Globus pallidus (tissue), 1 donor: ENCODE measurements around the gene CPB2.
A peak's percentile ranks its signal among the peaks of the same experiment; 100 is the strongest.

Source experiments
- DNase-seq: peaks from one replicate; pipeline ENCODE4 v3.0.0-alpha.2; 2015; ENCODE audit warnings: low spot score

Gene CPB2

DNA sequence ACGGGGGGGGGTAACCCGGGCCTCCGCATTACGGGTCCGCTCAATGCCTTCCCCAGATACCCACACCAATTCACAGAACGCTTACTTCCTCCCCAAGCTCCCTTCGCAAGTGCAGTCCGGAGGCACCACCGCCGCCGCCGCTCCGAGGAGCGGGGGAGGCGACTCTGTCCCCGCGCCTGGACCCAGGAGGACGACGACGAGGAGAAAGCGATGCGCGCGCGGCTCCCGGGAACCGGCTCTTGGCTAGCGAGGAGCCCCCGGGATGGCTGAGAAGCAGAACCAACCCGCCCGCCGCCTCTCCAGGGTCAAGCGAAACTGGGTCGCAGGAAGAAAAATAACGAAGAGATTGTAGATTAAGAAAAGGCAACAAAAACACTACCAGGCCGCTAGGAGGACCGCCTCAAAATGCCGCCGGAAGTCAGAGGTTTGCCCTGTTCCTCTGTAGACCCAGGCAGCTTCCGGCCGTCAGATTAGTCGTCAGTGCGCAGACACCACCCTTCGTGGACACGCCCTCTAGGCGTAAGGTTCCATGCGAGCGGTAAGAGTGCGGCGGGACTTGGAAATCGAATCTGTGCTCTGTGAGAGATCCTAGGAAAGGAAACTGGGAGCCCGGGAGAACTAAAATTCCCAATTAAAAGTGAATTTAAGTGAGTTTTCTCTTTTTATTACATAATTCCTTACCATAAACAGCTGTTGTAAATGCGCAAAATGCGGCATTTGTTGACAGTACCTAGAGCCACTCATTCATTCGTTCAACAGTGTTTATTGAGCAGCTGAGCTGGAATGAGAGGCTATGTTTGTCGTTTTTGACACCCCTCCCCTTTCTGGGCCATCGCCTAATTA lies 52.3 kb downstream of the CPB2 start, which contains the start of gene ZC3H13:
ZC3H13 (minus strand) TSS at position 428 of the 843 bp plus-strand sequence. CDS start 7,239 bp downstream, outside the sequence.
- DNase-seq: peak; percentile 97

DNA sequence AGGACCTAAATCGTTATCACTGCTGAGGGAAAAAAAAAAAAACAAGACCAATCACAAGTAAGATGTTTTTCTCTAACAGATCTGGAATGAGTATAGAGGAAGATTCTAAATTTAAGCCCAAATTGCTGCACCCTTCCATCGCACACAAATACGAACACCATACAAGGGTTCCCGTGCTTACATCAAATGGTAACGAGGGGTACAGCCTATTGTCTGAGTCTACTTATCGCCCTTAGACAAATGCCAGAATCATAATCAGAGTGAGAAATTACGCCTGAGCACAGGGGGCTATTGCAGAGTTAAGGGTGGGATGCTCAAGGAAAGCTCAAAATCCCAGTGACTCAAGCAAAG lies 52.9 kb downstream of the CPB2 start:
- no peak for DNase-seq

DNA sequence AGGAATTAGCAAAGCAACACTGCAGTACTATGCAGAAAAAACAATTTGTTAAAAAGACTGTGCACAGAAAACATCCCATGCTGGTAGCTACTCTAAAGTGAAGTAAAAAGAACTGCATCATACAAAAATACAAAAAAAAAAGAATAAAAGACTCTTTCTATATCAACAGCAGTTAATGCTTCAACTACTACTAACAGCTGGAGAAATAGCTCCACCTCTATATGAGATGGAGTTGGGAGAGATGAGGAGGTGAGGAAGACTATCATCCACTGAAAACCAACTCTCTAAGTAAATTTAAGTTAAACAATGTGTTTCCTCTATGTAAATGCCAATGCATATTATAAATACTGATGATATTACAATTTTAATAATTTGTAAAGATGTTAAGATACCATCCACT lies 54.1 kb downstream of the CPB2 start:
- DNase-seq: no peak

DNA sequence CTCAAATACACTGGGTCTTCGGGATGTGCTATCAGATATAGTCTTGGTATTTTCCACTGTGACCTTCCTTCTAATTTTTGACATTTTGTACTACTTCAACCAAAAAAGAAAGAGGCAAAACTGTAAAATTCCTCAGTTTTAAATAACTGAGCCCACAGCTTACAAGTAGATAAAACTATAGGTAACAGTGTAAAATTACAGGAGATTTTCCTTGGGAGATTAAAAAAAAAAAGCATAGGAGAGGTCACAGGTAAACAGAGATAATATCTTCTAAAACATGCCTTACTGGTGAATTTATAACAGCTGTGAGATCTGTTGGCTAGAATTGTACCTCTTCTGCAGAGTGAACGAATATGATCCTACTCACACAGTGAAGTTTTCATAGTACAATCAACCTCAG lies 59.4 kb downstream of the CPB2 start:
- DNase-seq: no peak

DNA sequence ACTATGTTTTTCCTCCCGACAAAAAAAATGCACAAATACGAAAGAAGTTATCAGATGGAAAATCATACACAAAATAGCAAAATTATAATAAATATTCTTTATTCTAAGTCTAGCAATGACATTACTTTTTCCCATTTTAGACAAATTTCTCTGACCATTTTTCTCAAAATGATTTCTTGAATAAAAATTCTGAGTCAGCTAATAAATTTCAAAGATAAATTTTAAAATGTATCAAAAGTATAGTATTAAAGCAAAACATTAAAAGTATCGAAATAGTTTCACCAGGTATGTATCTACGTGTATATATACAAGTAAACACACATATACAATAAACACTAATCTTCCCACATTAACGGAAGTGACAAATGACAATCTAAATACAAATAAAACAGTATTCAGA lies 61.2 kb downstream of the CPB2 start:
- no peak for DNase-seq

DNA sequence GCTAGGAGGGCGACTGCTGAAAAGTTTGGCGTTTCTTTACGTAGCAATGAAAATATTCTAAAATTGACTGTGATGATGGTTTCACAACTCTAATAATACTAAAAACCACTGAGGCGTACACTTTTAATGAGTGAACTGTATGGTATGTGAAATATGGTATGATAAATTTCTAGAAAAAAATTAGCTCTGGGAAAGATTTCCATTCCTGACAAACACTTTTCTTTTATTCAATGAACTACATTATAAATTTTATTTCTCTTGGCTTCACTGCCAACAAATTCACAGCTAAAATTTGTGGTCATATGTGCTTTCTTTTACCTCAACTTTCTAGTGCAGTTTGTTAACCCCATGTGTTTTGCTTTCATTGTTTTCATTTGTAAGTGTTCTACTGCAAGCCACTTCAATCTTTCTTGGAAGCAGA lies 63.4 kb downstream of the CPB2 start:
- no peak for DNase-seq

DNA sequence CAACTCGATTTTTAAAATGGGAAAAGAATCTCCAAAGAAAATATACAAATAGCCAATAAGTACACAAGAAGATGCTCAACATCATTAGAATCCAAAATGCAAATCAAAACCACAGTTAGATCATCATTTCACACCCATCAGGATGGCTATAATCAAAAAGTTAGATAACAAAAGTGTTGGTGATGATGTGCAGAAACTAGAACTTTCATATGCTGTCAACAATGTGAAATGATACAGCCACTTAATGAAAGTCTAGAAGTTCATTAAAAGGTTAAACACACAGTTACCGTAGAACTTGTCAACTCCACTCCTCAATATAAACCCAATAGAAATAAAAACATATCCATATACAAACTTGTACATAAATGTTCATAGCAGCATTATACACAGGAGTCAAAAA lies 64.1 kb downstream of the CPB2 start:
- no peak for DNase-seq

DNA sequence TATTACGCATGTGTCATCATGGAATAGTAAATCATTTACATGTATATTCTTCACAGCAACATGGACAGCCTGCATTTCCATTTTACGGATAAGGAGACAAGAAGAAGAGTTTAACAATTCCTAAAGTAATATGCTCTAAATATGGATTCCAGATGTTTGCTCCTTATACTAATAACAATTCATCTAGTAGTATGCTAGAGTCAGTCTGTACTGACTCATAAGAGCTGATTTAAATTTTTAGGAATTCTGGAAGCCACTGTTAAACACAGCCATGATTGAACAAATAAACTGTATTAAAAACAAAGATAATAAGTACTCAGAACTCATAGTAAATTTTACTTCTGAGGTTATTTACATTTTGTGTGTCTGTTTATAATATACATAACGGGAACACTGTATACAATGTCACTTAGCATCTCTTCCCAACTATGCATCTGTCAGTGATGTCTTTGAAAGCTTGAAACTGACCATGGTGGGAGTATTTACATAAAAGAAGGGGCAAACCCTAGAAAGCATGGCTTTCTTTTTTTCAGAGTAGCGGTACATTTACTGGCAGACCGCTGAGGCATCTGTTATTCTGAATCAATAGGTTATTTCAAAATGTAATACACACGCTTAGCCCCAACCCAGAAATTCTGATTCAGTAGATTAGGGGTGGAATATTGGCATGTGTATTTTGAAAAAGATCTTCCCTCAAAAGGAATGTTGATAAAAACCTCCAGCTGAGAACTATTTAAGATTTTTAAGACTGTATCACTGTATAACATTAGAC lies 65.2 kb downstream of the CPB2 start:
- no peak for DNase-seq

DNA sequence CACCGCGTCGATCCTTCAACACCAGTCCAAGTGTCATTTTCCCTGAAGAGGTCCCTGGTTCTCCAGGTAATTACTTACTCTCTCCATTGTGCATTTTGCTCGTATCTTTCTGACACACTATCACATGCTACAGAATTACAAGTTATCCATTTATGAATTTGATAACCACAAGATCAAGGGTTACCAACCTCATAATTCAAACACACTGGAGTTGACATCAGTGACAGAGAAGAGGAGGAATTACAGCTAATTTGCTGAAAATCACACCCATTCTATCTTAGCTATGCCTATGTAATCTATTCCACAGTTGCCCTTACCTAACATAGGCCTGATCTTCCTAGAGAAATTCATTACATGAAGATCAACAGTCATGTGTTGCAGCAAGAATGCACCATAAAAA lies 66.5 kb downstream of the CPB2 start:
- no peak for DNase-seq

DNA sequence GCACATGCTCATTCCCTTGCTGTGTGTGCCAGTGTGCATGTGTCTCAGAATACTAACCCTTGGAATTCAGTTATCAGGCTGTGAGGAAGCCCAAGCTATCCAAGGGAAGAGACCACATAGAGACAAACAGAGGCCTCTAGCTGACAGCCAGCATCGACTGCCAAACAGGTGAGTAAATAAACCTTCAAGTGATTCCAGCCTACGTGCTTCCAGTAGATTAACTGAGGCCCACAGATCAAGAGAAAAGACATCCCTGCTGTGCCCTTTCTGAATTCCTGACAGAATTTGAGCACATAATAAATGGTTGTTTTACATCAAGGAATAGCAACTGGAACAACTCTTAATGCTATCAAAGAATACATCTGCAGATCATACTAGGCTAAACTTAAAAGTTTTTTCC lies 69.8 kb downstream of the CPB2 start:
- no peak for DNase-seq

DNA sequence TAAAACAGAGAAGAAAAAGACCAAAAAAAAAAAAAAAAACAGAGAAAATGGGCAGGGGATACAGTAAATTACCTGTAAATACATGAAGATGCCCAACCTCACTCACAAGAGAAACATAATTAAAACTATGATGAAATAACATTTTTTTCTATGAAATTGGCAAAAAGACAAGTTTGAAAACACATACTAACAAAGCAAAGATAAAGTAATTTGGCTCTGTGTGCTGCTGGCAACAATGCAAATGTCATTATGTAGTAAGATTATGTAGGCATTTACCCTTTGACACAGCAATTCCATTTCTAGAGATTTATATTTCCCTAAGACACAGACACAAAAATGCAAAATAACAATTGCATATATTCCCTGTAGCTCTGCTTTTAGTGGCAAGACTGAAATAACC lies 72.5 kb downstream of the CPB2 start:
- no peak for DNase-seq

DNA sequence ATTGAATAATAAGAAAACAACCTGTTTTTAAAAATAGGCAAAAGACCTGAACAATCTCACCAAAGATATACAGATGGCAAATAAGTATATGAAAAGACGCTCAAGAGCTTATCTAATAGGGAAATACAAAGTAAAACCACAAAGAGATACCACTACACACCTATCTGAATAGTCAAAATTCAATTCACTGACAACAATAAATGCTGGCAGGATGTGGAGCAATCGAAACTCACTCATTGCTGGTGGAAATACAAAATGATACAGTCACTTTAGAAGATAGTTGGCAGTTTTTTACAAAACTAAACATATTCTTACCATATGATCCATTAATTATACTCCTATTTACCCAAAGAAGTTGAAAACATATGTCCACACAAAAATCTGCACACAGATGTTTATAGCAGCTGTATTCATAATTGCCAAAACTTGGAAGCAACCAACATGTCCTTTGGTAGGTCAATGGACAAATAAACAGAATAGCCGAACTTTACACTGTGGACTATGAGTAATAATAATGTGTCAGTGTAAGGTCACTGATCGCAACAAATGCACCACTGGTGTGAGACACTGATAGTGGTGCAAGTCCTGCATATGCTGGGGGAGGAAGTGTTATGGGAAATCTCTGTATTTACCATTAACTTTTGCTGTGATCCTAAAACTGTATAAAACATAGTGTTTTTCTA lies 73.1 kb downstream of the CPB2 start:
- DNase-seq: no peak

DNA sequence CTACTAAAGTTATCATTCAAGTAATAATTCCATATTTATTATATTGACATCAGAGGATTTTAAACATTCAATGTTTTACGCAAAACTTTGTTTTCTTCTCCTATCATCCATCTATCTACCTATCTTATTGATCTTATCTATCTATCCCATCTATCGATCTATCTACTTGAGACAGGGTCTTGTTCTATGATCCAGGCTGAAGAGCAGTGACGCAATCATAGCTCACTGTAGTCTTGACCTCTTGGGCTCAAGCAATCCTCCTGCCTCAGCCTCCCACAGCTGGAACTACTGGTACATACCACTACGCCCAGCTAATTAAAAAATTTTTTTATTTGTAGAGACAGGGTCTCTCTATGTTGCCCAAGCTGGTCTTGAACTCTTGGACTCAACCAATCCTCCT lies 79.7 kb downstream of the CPB2 start:
- no peak for DNase-seq

DNA sequence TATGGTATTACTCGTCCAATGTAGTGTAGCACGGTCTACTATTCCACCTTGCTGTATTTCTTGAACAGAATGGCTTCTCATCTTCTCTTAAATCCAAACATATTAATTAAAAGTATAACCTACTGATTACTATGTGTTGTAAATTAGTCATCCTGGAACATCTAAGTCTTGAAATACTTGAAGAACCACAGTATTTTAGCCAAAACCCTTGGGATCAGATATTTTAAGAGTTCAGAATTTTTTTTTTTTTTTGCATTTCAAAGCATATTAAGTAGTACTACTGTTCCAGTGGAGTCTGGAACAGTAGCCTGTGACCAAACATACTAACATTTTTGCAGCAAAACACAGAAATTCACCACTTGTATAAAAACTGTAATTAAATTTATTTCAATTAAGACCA lies 82.4 kb downstream of the CPB2 start:
- DNase-seq: no peak

DNA sequence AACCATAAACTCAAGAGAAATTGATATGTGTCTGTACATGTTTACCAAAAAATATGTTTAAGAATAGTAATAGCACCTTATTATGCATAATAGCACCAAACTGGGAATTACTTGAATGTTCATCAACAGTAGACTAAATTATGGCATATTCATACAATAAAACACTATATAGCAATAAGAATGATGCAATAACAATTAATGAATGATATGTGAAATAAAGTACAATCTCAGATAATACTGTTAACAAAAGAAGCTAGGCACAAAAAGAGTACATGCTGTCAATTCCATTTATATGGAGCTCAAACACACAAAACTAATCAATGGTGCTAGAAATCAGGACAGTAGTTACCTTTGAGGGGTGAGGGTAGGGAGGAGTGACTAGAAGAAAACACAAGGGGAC lies 88.6 kb downstream of the CPB2 start:
- DNase-seq: no peak

DNA sequence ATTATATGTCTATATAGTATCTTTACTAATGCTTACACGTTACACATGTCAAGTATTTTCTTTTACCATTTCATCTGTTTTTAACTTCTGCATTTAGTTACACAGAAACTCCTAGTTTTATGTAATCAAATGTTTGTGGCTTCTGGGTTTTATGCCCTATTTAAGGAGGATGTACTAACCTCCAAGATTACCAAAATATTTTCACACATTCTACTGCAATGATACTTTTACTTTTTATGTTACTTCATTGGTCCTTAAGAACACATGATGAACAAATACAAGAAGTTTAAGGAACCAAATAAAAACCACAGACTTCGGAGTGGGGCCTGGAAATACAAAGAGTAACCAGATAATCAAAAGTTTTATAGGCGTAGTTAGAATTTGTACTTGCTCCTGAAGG lies 89.5 kb downstream of the CPB2 start:
- DNase-seq: no peak

DNA sequence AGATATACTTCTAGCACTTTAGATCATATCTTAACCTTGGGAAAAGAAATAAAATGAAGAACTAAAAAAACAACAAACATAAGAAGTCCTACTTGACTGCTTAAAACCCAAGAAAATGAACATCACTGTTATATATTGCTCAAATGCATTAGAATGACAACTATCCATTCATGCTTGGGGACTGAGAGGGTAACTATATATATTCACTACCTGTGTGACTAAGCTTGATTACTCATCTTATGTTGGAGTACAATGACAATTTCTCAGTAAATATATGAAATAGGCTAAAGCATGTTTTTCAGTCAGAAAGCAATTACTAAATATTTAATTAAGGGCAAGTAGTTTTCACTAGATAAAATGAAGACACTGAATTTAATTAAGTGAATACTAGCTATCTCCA lies 92.4 kb downstream of the CPB2 start:
- DNase-seq: no peak

DNA sequence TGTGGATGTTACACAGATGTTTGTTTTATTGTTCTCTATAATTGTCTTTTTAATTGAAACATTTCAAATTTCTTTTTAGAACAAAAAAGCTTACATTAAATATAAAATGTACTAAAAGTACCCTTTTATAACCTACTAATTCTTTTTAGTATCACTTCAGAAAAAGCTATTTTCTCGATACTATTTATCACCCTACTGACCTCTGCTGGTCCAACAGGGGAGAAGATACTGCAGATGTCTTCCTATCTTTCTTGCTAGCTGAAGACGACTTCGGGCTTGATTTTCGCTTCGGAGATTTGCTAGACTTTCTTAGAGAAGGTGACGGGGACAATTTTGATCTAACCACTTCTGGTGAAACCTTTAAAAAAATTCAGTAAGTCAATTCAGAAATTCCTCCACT lies 94.7 kb downstream of the CPB2 start:
- peak; percentile 14 for DNase-seq

DNA sequence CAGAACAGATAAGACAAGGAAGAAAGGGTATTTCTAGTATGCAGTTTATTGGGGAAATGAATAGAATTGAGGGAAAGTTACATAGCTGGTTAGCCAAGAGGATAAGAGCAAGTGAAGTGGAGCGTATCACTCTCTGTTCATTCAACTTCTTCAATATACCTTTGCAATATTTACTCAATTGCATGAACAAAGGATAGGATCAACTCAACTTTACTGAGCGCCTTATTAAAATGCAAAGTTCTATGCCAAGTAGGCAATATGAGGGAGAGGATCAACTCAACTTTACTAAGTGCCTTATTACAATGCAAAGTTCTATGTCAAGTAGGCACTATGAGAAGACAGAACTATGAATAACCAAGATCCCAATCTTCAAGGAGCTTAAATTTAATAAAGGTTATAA lies 96.2 kb downstream of the CPB2 start:
- DNase-seq: no peak

DNA sequence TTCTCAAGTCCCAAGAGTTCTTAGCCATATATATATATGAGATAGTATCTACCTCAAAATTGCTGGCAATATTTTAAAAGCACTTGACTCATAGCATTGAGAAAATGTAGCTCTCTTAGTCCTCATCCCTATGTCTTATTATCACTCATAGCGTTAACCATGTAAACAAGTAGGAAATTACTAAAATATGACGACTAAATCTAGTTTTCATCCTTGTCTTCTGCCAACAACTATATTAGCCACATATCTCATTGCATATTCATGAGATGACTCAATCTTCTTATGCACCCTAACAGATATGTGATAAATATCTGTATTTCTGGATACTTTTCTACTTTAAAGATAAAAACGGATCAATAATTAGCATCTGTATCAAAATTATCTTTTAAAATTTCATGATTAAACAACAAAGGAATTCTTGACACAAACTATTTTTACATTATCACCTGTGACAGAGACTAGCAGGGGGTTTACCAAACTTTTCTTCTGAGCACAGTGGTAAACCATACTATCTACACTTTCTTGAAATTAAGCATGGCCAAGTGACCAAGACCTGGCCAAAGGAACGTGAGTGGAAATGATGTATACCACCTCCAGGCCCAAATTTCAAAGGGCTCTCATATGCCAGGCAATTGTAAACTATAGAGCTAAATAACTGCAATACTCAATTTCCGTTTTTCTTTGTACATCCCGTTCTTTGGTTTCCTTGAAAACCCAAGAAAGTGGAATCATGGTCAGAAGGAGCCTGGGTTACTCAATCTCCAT lies 98.0 kb downstream of the CPB2 start:
- DNase-seq: no peak

DNA sequence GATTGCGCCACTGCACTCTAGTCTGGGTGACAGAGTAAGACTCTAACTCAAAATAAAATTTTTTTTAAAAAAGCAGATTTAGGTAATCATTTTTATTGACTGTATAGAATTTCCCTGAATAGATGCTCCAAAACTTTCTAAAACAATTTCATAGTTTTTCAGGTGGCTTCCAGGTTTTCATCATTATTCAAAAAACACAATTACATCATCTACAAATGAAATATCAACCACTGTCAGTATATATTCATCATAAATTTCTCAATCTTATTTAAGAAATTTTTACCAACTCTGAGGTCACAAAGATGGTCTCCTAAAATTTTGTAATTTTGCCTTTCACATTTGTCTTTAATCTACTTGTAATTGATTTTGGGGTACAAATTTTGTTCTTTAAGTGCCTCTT lies 100.3 kb downstream of the CPB2 start:
- DNase-seq: no peak
